Activated CD8-positive, alpha-beta memory T cell treated with anti-CD3 and anti-CD28 coated beads, Interleukin-2, amount 10 ng/mL, durations not matched to agents 7 days and 5 days (primary cell): ENCODE results near the gene NPAS2. TPM values are rescaled to one million over a fixed set of nuclear protein-coding genes. Genes with fewer than 3 reads are reported as not detected.

ENCODE experiments used
- ATAC-seq: fragments of 150-1000 bp; cut with Tn5 transposase; one replicate; pipeline ENCODE4 v1.10.0; 2021; ENCODE audit warnings: moderate library complexity
- CTCF ChIA-PET: fragments of 350-600 bp; sonication (Branson Sonifier 250); formaldehyde crosslinking; loops from one replicate; lab custom pipeline; 2021; ENCODE audit warnings: antibody characterized with exemption; lab: Charles Lee
- DNase-seq: peaks from one replicate; pipeline ENCODE4 v3.0.0-alpha.2; 2020
- H3K27ac Mint-ChIP-seq: one replicate; pipeline ENCODE4 v1.8.0; 2021; ENCODE audit warnings: mild to moderate bottlenecking, mixed read lengths
- H3K27me3 Mint-ChIP-seq: one replicate; pipeline ENCODE4 v1.8.0; 2021; ENCODE audit warnings: mixed read lengths
- H3K36me3 Mint-ChIP-seq: one replicate; pipeline ENCODE4 v1.8.0; 2021; ENCODE audit warnings: mild to moderate bottlenecking, mixed read lengths
- H3K4me1 Mint-ChIP-seq: one replicate; pipeline ENCODE4 v1.8.0; 2021; ENCODE audit warnings: mixed read lengths
- H3K4me3 Mint-ChIP-seq: one replicate; pipeline ENCODE4 v1.8.0; 2021; ENCODE audit warnings: mild to moderate bottlenecking, moderate library complexity, mixed read lengths
- H3K9me3 Mint-ChIP-seq: one replicate; pipeline ENCODE4 v1.8.0; 2022; ENCODE audit warnings: low read depth, mixed read lengths
- total RNA-seq, 2 experiments: library from RNA; stranded (reverse); gene quantifications; one replicate each; pipeline ENCODE4 v1.2.3, GENCODE V29; 2021

The NPAS2 gene
- total RNA-seq, 2 experiments from 2014 or later = 0.41 to 0.47 TPM

- CTCF ChIA-PET = interaction anchor here (1.5 kb wide), 1 partner anchor 268 kb away, joined by 3 read pairs; no protein-coding TSS in a partner anchor
- ATAC-seq (no peak), DNase-seq (no peak)
- Mint-ChIP-seq H3K27me3 (no peaks in the 10 kb centered on the region), H3K36me3 (no peaks in the 10 kb centered on the region), H3K27ac (no peak overlapping the region), H3K4me1 (peaks cover 3% of the 10 kb centered on the region), H3K9me3 (no peaks in the 10 kb centered on the region), H3K4me3 (no peak overlapping the region)
These were observed 58.3 kb downstream of the NPAS2 start for GRCh38 chr2:100878000-100878791.

GRCh38 chr2:100879296-100879695, 59.4 kb downstream of the NPAS2 start:
- no peak for DNase-seq
- H3K36me3 Mint-ChIP-seq = no peaks in the 10 kb centered on the region
- H3K9me3 Mint-ChIP-seq = no peaks in the 10 kb centered on the region
- H3K4me3 Mint-ChIP-seq = no peak overlapping the region
- H3K27me3 Mint-ChIP-seq = no peaks in the 10 kb centered on the region
- peaks cover 6% of the 10 kb centered on the region for H3K4me1 Mint-ChIP-seq
- CTCF ChIA-PET = no interaction called here
- ATAC-seq = no peak
- no peak overlapping the region for H3K27ac Mint-ChIP-seq

GRCh38 chr2:100880036-100880435, 60.1 kb downstream of the NPAS2 start:
- ATAC-seq (no peak), DNase-seq (no peak)
- H3K36me3 Mint-ChIP-seq = no peaks in the 10 kb centered on the region
- CTCF ChIA-PET = no interaction called here
- H3K4me3 Mint-ChIP-seq = no peak overlapping the region
- no peaks in the 10 kb centered on the region for H3K27me3 Mint-ChIP-seq
- no peaks in the 10 kb centered on the region for H3K9me3 Mint-ChIP-seq
- no peak overlapping the region for H3K27ac Mint-ChIP-seq
- peaks cover 6% of the 10 kb centered on the region for H3K4me1 Mint-ChIP-seq

GRCh38 chr2:100880730-100881129, 60.8 kb downstream of the NPAS2 start:
- H3K9me3 Mint-ChIP-seq = no peaks in the 10 kb centered on the region
- no peaks in the 10 kb centered on the region for H3K36me3 Mint-ChIP-seq
- no peak overlapping the region for H3K27ac Mint-ChIP-seq
- H3K4me3 Mint-ChIP-seq = no peak overlapping the region
- no peaks in the 10 kb centered on the region for H3K27me3 Mint-ChIP-seq
- H3K4me1 Mint-ChIP-seq = peaks cover 6% of the 10 kb centered on the region
- ATAC-seq (no peak), DNase-seq (no peak)
- CTCF ChIA-PET = no interaction called here

GRCh38 chr2:100882645-100883613, 63.0 kb downstream of the NPAS2 start:
- no peak for ATAC-seq
- Mint-ChIP-seq H3K27me3 (peaks cover 2% of the 10 kb centered on the region), H3K4me1 (peaks cover 6% of the 10 kb centered on the region), H3K4me3 (no peak overlapping the region), H3K36me3 (no peaks in the 10 kb centered on the region), H3K9me3 (no peaks in the 10 kb centered on the region), H3K27ac (no peak overlapping the region)
- no peak for DNase-seq
- CTCF ChIA-PET = no interaction called here

- CTCF ChIA-PET = no interaction called here
- no peaks in the 10 kb centered on the region for H3K9me3 Mint-ChIP-seq
- ATAC-seq = no peak
- H3K27me3 Mint-ChIP-seq = peaks cover 4% of the 10 kb centered on the region
- no peak overlapping the region for H3K27ac Mint-ChIP-seq
- H3K4me1 Mint-ChIP-seq = peaks cover 6% of the 10 kb centered on the region
- DNase-seq = no peak
- no peaks in the 10 kb centered on the region for H3K36me3 Mint-ChIP-seq
- no peak overlapping the region for H3K4me3 Mint-ChIP-seq
These were observed 64.2 kb downstream of the NPAS2 start for GRCh38 chr2:100884145-100884621.

GRCh38 chr2:100886085-100886484, 66.1 kb downstream of the NPAS2 start:
- no peaks in the 10 kb centered on the region for H3K9me3 Mint-ChIP-seq
- CTCF ChIA-PET = no interaction called here
- ATAC-seq (no peak), DNase-seq (no peak)
- no peaks in the 10 kb centered on the region for H3K36me3 Mint-ChIP-seq
- peaks cover 6% of the 10 kb centered on the region for H3K4me1 Mint-ChIP-seq
- no peak overlapping the region for H3K4me3 Mint-ChIP-seq
- no peak overlapping the region for H3K27ac Mint-ChIP-seq
- peaks cover 4% of the 10 kb centered on the region for H3K27me3 Mint-ChIP-seq

- Mint-ChIP-seq H3K27me3 (peaks cover 4% of the 10 kb centered on the region), H3K27ac (no peak overlapping the region), H3K9me3 (no peaks in the 10 kb centered on the region), H3K4me3 (no peak overlapping the region), H3K36me3 (no peaks in the 10 kb centered on the region), H3K4me1 (peaks cover 6% of the 10 kb centered on the region)
- ATAC-seq (no peak), DNase-seq (no peak)
- CTCF ChIA-PET = no interaction called here
These were observed 67.2 kb downstream of the NPAS2 start for GRCh38 chr2:100887039-100887578.

- ATAC-seq = no peak
- CTCF ChIA-PET = interaction anchor here (0.5 kb wide), 1 partner anchor 18 kb away, joined by 4 read pairs; no protein-coding TSS in a partner anchor
- H3K9me3 Mint-ChIP-seq = no peaks in the 10 kb centered on the region
- peaks cover 4% of the 10 kb centered on the region for H3K27me3 Mint-ChIP-seq
- H3K36me3 Mint-ChIP-seq = no peaks in the 10 kb centered on the region
- DNase-seq = no peak
- no peak overlapping the region for H3K27ac Mint-ChIP-seq
- peaks cover 6% of the 10 kb centered on the region for H3K4me1 Mint-ChIP-seq
- no peak overlapping the region for H3K4me3 Mint-ChIP-seq
These were observed 68.0 kb downstream of the NPAS2 start for GRCh38 chr2:100887713-100888495.

GRCh38 chr2:100888601-100889000, 68.7 kb downstream of the NPAS2 start:
- Mint-ChIP-seq H3K4me1 (no peaks in the 10 kb centered on the region), H3K4me3 (no peak overlapping the region), H3K9me3 (no peaks in the 10 kb centered on the region), H3K27me3 (peaks cover 4% of the 10 kb centered on the region), H3K27ac (no peak overlapping the region), H3K36me3 (no peaks in the 10 kb centered on the region)
- ATAC-seq = no peak
- DNase-seq = no peak
- CTCF ChIA-PET = interaction anchor here (0.5 kb wide), 1 partner anchor 19 kb away, joined by 4 read pairs; no protein-coding TSS in a partner anchor

GRCh38 chr2:100889286-100889685, 69.3 kb downstream of the NPAS2 start:
- CTCF ChIA-PET = no interaction called here
- DNase-seq = no peak
- Mint-ChIP-seq H3K27me3 (peaks cover 4% of the 10 kb centered on the region), H3K4me3 (no peak overlapping the region), H3K4me1 (no peaks in the 10 kb centered on the region), H3K27ac (no peak overlapping the region), H3K36me3 (no peaks in the 10 kb centered on the region), H3K9me3 (no peaks in the 10 kb centered on the region)
- ATAC-seq = no peak

GRCh38 chr2:100891906-100892642, 72.1 kb downstream of the NPAS2 start:
- Mint-ChIP-seq H3K9me3 (no peaks in the 10 kb centered on the region), H3K4me3 (no peak overlapping the region), H3K4me1 (no peaks in the 10 kb centered on the region), H3K36me3 (no peaks in the 10 kb centered on the region), H3K27ac (no peak overlapping the region), H3K27me3 (peaks cover 2% of the 10 kb centered on the region)
- CTCF ChIA-PET = no interaction called here
- ATAC-seq = no peak
- no peak for DNase-seq
